Measurements from ENCODE around the gene TSPAN15.

TSPAN15 gene

DNA sequence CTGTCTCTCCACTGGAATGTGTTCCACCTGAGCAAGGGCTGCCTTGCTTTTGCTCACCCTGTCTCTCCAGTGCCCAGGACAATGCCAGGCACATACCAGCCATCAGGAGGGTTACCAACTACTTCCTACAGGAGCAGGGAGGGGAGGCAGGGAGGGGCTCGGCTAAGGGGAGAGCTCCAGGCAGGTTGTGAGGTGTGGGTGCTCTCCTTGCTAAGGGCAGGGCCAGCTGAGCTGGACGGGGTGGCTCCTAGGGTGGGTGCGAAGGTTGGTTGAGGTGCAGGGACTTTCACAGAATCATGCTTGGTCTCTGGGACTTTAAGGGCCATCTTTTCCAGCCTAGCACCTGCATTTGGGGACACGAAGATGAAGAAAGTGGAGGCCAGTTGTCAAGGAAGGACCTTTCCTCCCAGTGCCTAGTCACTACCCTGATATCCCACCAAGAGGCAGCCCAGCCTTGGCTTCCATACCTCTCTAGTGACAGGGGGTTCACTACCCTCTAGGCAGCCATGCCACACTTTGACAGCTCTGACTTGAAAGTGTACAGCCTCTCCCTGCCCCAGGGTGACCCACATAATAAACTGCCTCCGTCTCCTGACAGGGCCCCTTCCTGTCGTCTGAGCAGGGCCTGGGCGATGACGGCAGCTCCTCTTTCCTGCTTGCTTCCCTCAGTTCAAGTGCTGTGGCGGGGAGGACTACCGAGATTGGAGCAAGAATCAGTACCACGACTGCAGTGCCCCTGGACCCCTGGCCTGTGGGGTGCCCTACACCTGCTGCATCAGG, 46.5 kb downstream of the TSPAN15 start:
- DNase-seq (ENCODE audit: low read depth) = no peak
- H3K4me3 ChIP-seq (ENCODE audit: low read length) = no peak overlapping the region
- TF ChIP-seq CTCF (conservative IDR thresholded peaks at IDR 0.05; ENCODE audit: low read length) = no peak

DNA sequence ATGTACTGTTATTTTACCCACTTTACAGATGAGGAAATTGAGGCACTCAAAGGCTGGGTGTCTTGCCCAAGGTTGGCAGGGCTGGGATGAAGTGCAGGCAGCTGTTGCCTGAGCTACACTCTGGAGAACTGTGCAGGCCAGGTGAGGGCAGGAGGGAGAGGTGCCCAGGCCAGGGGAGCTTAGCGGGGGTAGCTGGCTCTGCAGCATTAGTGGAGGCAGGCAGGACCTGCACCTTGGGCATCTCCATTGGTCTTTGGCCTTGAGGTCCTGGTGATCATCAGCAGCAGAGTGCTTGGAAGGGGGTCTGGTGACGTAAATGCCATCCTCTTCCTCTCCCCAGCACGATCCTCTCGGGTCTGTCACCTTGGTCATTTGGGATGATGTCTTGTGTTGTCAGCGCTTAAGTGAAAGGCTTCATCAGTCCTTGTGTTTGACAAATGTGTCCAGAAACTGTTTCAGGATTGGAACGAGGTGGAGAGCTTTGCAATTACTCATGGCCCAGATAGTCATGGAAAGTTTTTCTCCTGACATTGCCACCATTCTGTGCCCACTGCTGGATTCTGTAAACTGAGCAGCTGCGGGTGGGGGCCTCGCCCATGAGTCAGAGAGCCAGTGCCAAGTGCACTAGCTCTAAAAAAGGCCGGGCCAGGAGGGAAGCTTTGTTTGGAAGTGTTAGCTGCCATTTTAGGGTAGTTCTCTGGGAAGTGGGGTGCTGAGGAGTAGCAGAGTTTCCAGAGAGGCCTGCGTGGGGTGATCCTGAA, 47.6 kb downstream of the TSPAN15 start:
- no peak for TF ChIP-seq CTCF (conservative IDR thresholded peaks at IDR 0.05; ENCODE audit: low read length)
- no peak for DNase-seq (ENCODE audit: low read depth)
- no peak overlapping the region for H3K4me3 ChIP-seq (ENCODE audit: low read length)

DNA sequence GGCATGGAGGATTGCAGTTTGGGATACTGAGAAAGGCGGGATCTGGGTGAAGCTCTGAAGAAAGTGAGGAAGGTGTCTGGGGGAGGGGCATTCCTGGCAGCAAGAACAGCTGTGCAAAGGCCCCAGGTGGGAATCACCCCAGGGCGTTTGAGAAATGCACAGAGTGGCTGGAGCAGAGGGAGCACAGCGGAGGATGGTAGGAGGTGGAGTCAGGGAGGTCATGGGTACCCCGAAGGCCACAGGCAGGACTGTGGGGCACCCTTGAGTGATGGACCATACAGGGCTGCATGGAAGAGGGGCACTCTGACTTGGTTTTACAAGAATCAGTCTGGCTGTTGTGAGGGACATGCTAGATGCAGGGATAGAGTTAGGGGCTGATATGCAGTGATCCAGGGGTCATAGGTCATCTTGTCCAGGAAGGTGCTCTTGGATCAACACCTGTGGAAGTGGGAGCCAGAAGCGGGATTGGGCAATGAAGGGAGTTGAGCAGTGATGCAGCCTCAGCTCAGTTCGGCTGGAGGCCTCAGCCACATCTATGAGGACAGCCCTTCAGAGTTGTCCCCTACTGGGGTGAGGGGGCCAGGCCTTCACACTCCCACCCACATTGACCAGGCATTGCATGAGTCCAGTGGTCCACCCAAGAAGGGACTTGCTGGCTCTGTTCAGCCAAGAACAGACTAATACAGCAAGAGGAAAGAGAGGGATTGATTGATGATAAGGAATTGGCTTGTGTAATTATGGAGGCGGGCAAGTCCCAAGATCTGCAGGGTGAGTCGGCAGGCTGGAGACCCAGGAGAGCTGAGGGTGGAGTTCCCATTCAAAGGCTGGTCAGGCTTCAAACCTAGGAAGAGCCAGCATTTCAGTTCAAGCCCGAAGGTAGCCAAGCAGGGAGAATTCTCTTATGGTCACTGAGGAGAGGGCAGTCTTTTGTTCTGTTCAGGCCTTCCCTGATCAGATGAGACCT, 48.7 kb downstream of the TSPAN15 start:
- no peak for TF ChIP-seq CTCF (conservative IDR thresholded peaks at IDR 0.05; ENCODE audit: low read length)
- DNase-seq (ENCODE audit: low read depth) = no peak
- no peak overlapping the region for H3K4me3 ChIP-seq (ENCODE audit: low read length)

- no peak for DNase-seq (ENCODE audit: low read depth)
- TF ChIP-seq CTCF (conservative IDR thresholded peaks at IDR 0.05; ENCODE audit: low read length) = no peak
- no peak overlapping the region for H3K4me3 ChIP-seq (ENCODE audit: low read length)
Measured at GRCh38 chr10:69500864-69501468, 49.7 kb downstream of the TSPAN15 start.

DNA sequence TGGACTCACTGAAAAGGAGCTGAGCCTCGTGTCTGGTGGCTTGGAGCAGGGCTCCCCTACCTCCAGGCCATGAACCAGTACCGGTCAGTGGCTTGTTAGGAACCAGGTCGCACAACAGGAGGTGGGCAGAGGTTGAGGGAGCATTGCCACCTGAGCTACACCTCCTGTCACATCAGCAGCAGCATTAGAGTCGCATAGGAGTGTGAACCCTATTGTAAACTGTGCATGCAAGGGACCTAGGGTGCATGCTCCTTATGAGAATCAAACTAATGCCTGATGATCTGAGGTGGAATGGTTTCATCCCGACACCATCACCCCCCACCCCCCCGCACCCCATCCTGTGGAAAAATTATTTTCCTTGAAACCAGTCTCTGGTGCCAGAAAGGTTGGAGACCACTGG, 50.4 kb downstream of the TSPAN15 start:
- no peak for TF ChIP-seq CTCF (conservative IDR thresholded peaks at IDR 0.05; ENCODE audit: low read length)
- H3K4me3 ChIP-seq (ENCODE audit: low read length) = no peak overlapping the region
- DNase-seq (ENCODE audit: low read depth) = no peak

DNA sequence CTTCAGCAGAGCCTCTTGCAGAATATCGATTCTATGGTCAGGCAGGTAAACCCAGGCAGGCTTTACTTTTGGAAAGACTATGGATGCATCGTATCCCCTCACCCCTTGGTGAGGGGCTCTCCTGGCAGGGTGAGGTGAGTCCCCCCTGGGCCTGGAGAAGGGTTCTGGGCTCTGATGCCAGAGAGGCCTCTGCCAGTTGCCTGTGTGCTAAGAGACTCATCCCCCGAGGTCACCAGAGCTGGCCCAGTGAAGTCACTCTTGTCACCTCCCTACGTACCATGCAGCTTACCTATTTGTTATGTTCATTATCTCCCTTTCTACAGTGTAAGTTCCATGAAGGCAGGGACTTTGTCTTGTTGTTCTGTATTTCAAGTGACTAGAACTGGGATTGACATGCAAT, 51.3 kb downstream of the TSPAN15 start:
- TF ChIP-seq CTCF (conservative IDR thresholded peaks at IDR 0.05; ENCODE audit: low read length) = no peak
- no peak for DNase-seq (ENCODE audit: low read depth)

More for the DNA sequence above, 51.3 kb downstream of the TSPAN15 start:
- no peak overlapping the region for H3K4me3 ChIP-seq (ENCODE audit: low read length)
